SK-N-MC (cell line): Measurements from ENCODE around the gene TSHZ3.

Experiments
- DNase-seq: peaks from one replicate; pipeline ENCODE4 v3.0.0-alpha.2; 2011; ENCODE audit warnings: low read depth, low spot score
- H3K27ac ChIP-seq: fragments of 200-600 bp; sonication (generic); 2 replicates; pipeline ENCODE4 v1.5.1; 2016; ENCODE audit warnings: mixed run types
- H3K36me3 ChIP-seq: fragments of 200-600 bp; sonication (generic); 2 replicates; pipeline ENCODE4 v1.6.1; 2017; ENCODE audit warnings: antibody characterized with exemption, low read length, mixed read lengths; ENCODE audit not compliant: insufficient read depth
- H3K4me3 ChIP-seq: fragments of 200-600 bp; sonication (generic); 2 replicates; pipeline ENCODE4 v1.5.1; 2016
- H3K9ac ChIP-seq: fragments of 200-600 bp; sonication (generic); 2 replicates; pipeline ENCODE4 v1.8.0; 2017; ENCODE audit warnings: mixed run types, mixed read lengths; ENCODE audit not compliant: insufficient read length
- H3K9me3 ChIP-seq: fragments of 200-600 bp; sonication (generic); 2 replicates; pipeline ENCODE4 v1.6.1; 2017; ENCODE audit warnings: low read depth, mild to moderate bottlenecking, antibody characterized with exemption, low read length, moderate library complexity, mixed read lengths
- EZH2 ChIP-seq: fragments of 200-600 bp; sonication (generic); IDR thresholded peaks from one replicate; pipeline ENCODE4 v1.6.1; 2017; ENCODE audit warnings: antibody characterized with exemption
- FOXP2 ChIP-seq: optimal IDR thresholded peaks from 2 replicates; pipeline ENCODE3; 2011; ENCODE audit warnings: mild to moderate bottlenecking, moderate library complexity; ENCODE audit not compliant: insufficient read depth; ENCODE audit errors: extremely low read length, control extremely low read depth
- POLR2AphosphoS5 ChIP-seq: IDR thresholded peaks from 2 replicates; pipeline ENCODE4 v1.6.1; 2012; ENCODE audit warnings: mild to moderate bottlenecking, low read depth, low read length, borderline replicate concordance

Gene TSHZ3

DNA sequence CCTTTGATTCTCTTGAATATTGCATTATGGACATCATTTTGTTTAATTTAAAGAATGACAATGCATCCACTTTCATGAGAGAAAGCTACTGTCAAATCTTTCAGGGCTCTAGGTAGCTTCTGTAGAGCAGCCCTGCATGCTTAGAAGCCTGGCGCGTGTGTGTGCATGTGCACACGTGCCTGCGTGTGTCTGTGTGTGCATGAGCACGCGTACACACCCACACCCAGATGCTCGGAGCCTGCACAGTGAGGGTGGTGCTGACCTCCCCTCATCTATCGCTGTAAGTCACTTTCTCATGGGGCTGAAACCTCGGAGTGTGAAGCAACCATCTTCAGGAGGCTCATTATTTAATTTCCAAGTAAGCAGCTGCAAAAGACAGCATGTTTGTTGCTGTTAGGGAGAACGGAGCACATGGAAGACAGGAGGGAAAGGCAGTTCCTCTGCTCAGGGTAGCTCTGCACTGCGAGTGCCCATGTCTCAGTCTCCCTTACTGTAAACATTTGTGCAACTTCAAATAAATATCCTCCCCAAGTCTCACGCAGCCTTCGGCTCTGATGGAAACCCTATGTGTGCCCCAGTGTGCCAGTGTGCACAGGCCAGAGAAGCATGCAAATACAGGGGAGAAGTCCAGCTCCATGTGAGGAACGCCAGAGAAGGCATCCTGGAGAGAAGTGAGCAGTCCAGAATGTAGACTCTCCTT is 22.8 kb downstream of the TSHZ3 start:
- TF ChIP-seq FOXP2: no peak
- no peak; the same call in 1 of the 2 replicates for TF ChIP-seq POLR2AphosphoS5
- no peak for TF ChIP-seq EZH2
- Histone ChIP-seq H3K4me3 (no peak overlapping the region), H3K9me3 (no peaks in the 10 kb centered on the region), H3K9ac (no peak overlapping the region), H3K27ac (peak overlapping the region; percentile 32; the same call in 1 of the 2 replicates), H3K36me3 (peaks cover 77% of the 10 kb centered on the region)
- DNase-seq: no peak

- H3K36me3 ChIP-seq: peaks cover 78% of the 10 kb centered on the region
- DNase-seq: no peak
- no peak overlapping the region for H3K27ac ChIP-seq
- no peaks in the 10 kb centered on the region for H3K9me3 ChIP-seq
- H3K9ac ChIP-seq: no peak overlapping the region
- no peak for TF ChIP-seq POLR2AphosphoS5
- TF ChIP-seq FOXP2: no peak
- TF ChIP-seq EZH2: no peak
- H3K4me3 ChIP-seq: no peak overlapping the region
Observed at GRCh38 chr19:31325342-31325741, 23.9 kb downstream of the TSHZ3 start.

- H3K36me3 ChIP-seq: peaks cover 69% of the 10 kb centered on the region
- DNase-seq: no peak
- H3K9me3 ChIP-seq: no peaks in the 10 kb centered on the region
- TF ChIP-seq FOXP2: no peak
- no peak; the same call in 1 of the 2 replicates for TF ChIP-seq POLR2AphosphoS5
- no peak for TF ChIP-seq EZH2
- H3K9ac ChIP-seq: no peak overlapping the region
- no peak overlapping the region for H3K4me3 ChIP-seq
- H3K27ac ChIP-seq: peak overlapping the region; percentile 19
Observed at GRCh38 chr19:31319465-31319864, 29.8 kb downstream of the TSHZ3 start.

GRCh38 chr19:31318790-31319425 is 30.3 kb downstream of the TSHZ3 start:
- Histone ChIP-seq H3K9ac (no peak overlapping the region), H3K27ac (peak overlapping the region; percentile 19), H3K4me3 (no peak overlapping the region), H3K9me3 (no peaks in the 10 kb centered on the region), H3K36me3 (peaks cover 69% of the 10 kb centered on the region)
- DNase-seq: no peak
- TF ChIP-seq EZH2 (no peak), FOXP2 (no peak), POLR2AphosphoS5 (no peak)

GRCh38 chr19:31317570-31317969 is 31.7 kb downstream of the TSHZ3 start:
- Histone ChIP-seq H3K4me3 (no peak overlapping the region), H3K27ac (peak overlapping the region; percentile 39; the same call in 1 of the 2 replicates), H3K9ac (peak overlapping the region; percentile 19), H3K36me3 (peaks cover 69% of the 10 kb centered on the region), H3K9me3 (no peaks in the 10 kb centered on the region)
- TF ChIP-seq EZH2 (no peak), FOXP2 (no peak), POLR2AphosphoS5 (peak; percentile 18; the same call in 1 of the 2 replicates)
- DNase-seq: no peak

DNA sequence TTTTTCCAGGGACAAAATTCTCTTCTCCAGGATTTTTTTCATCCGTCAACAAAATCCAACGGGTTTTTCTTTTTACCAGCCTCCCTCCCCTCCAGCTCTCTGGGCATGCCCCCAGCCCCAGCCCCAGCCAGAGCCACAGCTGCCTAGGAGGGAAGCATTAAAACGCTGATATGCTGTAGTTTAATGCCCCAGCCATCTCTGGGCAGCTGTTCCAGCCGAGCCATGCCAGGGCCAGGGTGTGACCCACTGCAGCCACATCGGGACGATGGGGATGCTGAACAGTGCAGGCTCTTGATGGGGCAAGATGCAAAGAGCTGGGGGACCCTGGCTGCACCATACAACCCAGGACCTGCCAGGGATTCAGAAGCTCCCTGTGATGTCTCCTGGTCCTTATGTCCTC is 32.1 kb downstream of the TSHZ3 start:
- Histone ChIP-seq H3K9me3 (no peaks in the 10 kb centered on the region), H3K36me3 (peaks cover 69% of the 10 kb centered on the region), H3K4me3 (no peak overlapping the region), H3K27ac (peak overlapping the region; percentile 79), H3K9ac (peak overlapping the region; percentile 6)
- TF ChIP-seq FOXP2: no peak
- no peak for TF ChIP-seq EZH2
- TF ChIP-seq POLR2AphosphoS5: no peak
- no peak for DNase-seq

- peaks cover 75% of the 10 kb centered on the region for H3K36me3 ChIP-seq
- DNase-seq: no peak
- TF ChIP-seq POLR2AphosphoS5 (no peak; the same call in 1 of the 2 replicates), FOXP2 (peak; percentile 50)
- H3K9me3 ChIP-seq: no peaks in the 10 kb centered on the region
- peak overlapping the region; percentile 32; the same call in 1 of the 2 replicates for H3K4me3 ChIP-seq
- H3K9ac ChIP-seq: no peak overlapping the region
- H3K27ac ChIP-seq: peak overlapping the region; percentile 79
Observed at GRCh38 chr19:31316201-31316951, 32.9 kb downstream of the TSHZ3 start.

DNA sequence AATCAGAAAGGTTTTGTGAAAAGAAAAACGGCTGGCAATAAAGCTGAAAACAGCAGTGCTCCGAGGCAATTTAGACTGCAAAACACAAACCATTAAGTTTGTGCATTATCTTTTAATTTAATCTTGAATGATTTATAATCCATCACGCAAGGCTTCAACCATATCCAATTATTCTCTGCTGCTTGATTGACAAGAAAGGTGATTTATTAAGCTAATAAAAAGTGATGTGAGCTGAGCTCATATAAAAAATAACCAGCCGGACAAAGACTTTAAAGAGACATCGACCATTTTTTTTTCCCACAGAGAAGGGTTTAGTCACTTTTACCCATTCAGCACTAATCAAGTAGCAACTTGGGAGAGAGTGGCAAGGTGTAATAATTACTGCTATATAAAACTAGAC is 33.6 kb downstream of the TSHZ3 start:
- no peaks in the 10 kb centered on the region for H3K9me3 ChIP-seq
- no peak overlapping the region for H3K9ac ChIP-seq
- TF ChIP-seq POLR2AphosphoS5 (no peak), EZH2 (no peak)
- no peak for DNase-seq
- H3K27ac ChIP-seq: peak overlapping the region; percentile 79; the same call in 1 of the 2 replicates
- H3K4me3 ChIP-seq: no peak overlapping the region
- peaks cover 73% of the 10 kb centered on the region for H3K36me3 ChIP-seq
